Lower leg skin (tissue), 4 donors: ENCODE measurements around the gene CPAMD8. TPM values are rescaled to one million over a fixed set of nuclear protein-coding genes. Genes with fewer than 3 reads are reported as not detected.
"Not testable (repeated sequence)": the region's sequence is repeated elsewhere in the genome, so short reads cannot be mapped to it uniquely, and the experiment has no call there.

Experiments
- DNase-seq, 2 donors: peaks; one replicate each; pipeline ENCODE4 v3.0.0-alpha.2; 2019; ENCODE audit warnings: low spot score in 2 of 2
- H3K4me3 ChIP-seq: fragments of 200-600 bp; sonication (generic); 2 replicates; pipeline ENCODE4 v1.5.1; 2017; ENCODE audit warnings: mild to moderate bottlenecking, low read depth; ENCODE audit not compliant: poor library complexity, severe bottlenecking
- CTCF ChIP-seq, 3 donors: fragments of 450-650 bp; IDR thresholded peaks; one replicate each; pipeline ENCODE4 v1.5.1; 2016; ENCODE audit warnings: antibody characterized with exemption in 3 of 3, mild to moderate bottlenecking in 3 of 3, moderate library complexity in 2 of 3
- POLR2A ChIP-seq, 2 donors: fragments of 450-650 bp; IDR thresholded peaks; one replicate each; pipeline ENCODE4 v1.6.1; 2016 to 2017; ENCODE audit warnings: antibody characterized with exemption in 2 of 2, mild to moderate bottlenecking in 1 of 2, moderate library complexity in 1 of 2
- WGBS, 2 donors: methylation state at CpG; one replicate each; pipeline ENCODE4 v1.1.5; 2018; 5-methylcytosine and 5-hydroxymethylcytosine counted together
- intact Hi-C: fragments of 100-400 bp; cut with DNase I; formaldehyde crosslinking; loops from one replicate; pipeline ENCODE4 v1.15.0; 2023; ENCODE audit warnings: low total_unique reads
- total RNA-seq, 4 donors: library from RNA; depleted of rRNA; stranded (reverse); fragments of >200 nt; gene quantifications; one replicate each; pipeline ENCODE4 v1.1.0, GENCODE V29; 2016

The CPAMD8 gene
- total RNA-seq, 4 donors from 2014 or later = 8.1 to 14.0 (median 13.0) TPM

- no peak for DNase-seq
- H3K4me3 ChIP-seq = no peak overlapping the region
- intact Hi-C loops = no loop called here
- 97% methylated on average over 24 to 55 of the region's 55 CpGs for WGBS, 2 donors
- no peak for TF ChIP-seq CTCF (IDR thresholded peaks at IDR 0.05)
- TF ChIP-seq POLR2A (IDR thresholded peaks at IDR 0.05) = no peak
These were observed 148.2 kb downstream of the CPAMD8 start for GRCh38 chr19:16878181-16878965.

- intact Hi-C loops = no loop called here
- WGBS, 2 donors = 92 to 94% methylated on average over 10 to 11 of the region's 11 CpGs
- no peak overlapping the region for H3K4me3 ChIP-seq
- no peak for DNase-seq
- TF ChIP-seq CTCF (IDR thresholded peaks at IDR 0.05) (no peak), POLR2A (IDR thresholded peaks at IDR 0.05) (no peak)
These were observed 149.0 kb downstream of the CPAMD8 start for GRCh38 chr19:16877581-16877980.

- WGBS, 2 donors = 81 to 83% methylated on average over 12 of the region's 12 CpGs
- intact Hi-C loops = no loop called here
These were observed 149.7 kb downstream of the CPAMD8 start for GRCh38 chr19:16876904-16877361.

GRCh38 chr19:16875584-16876555 lies 150.7 kb downstream of the CPAMD8 start:
- TF ChIP-seq CTCF (IDR thresholded peaks at IDR 0.05) (no peak), POLR2A (IDR thresholded peaks at IDR 0.05) (no peak)
- 92 to 95% methylated on average over 34 to 39 of the region's 39 CpGs for WGBS, 2 donors
- no peak for DNase-seq
- H3K4me3 ChIP-seq = no peak overlapping the region
- intact Hi-C loops = no loop called here

More at GRCh38 chr19:16876904-16877361, 149.7 kb downstream of the CPAMD8 start:
- no peak for DNase-seq
- TF ChIP-seq CTCF (IDR thresholded peaks at IDR 0.05) (no peak), POLR2A (IDR thresholded peaks at IDR 0.05) (no peak)
- H3K4me3 ChIP-seq = no peak overlapping the region

- DNase-seq, H3K4me3 ChIP-seq, intact Hi-C loops: not testable (repeated sequence)
These were observed 151.7 kb downstream of the CPAMD8 start for GRCh38 chr19:16874978-16875299.
